ENCODE results near the gene DHH. TPM values are rescaled to one million over a fixed set of nuclear protein-coding genes. Genes with fewer than 3 reads are reported as not detected.

DHH gene
- total RNA-seq, 2 experiments from 2014 or later = 0.14 TPM; not detected in 1

GRCh38 chr12:49084438-49084837 is 10.2 kb downstream of the DHH start:
- intact Hi-C loops (cut with micrococcal nuclease) = no loop called here
- Mint-ChIP-seq H3K27me3 (peaks cover 13% of the 10 kb centered on the region), H3K4me1 (ENCODE audit: low read depth) (peaks cover 15% of the 10 kb centered on the region), H3K4me3 (no peak overlapping the region), H3K9me3 (no peaks in the 10 kb centered on the region), H3K36me3 (ENCODE audit: low read depth) (no peaks in the 10 kb centered on the region), H3K27ac (no peak overlapping the region)
- DNase-seq (no peak), ATAC-seq (no peak)
- CTCF ChIA-PET = interaction anchor here (0.8 to 6.5 kb wide), 11 partner anchors 9 to 263 kb away, joined by 3 to 161 read pairs (median 7); partner anchors contain the start of genes DHH and RHEBL1
- TF ChIP-seq CTCF (IDR thresholded peaks at IDR 0.05) = no peak
- POLR2A ChIA-PET = interaction anchor here (0.8 to 1.4 kb wide), 5 partner anchors 16 to 181 kb away, joined by 3 to 5 read pairs (median 3); partner anchors contain the start of gene TUBA1B

- no peaks in the 10 kb centered on the region for H3K4me1 Mint-ChIP-seq (ENCODE audit: low read depth)
- H3K9me3 Mint-ChIP-seq = no peaks in the 10 kb centered on the region
- ChIA-PET CTCF (interaction anchor here (1.2 to 6.3 kb wide), 7 partner anchors 8 to 92 kb away, joined by 3 to 53 read pairs (median 7); partner anchors contain the start of genes DHH and RHEBL1), POLR2A (interaction anchor here (0.6 to 1.6 kb wide), 2 partner anchors 8 to 51 kb away, joined by 3 to 4 read pairs; partner anchors contain the start of gene TUBA1B)
- H3K27ac Mint-ChIP-seq = no peak overlapping the region
- intact Hi-C loops (cut with micrococcal nuclease) = no loop called here
- H3K4me3 Mint-ChIP-seq = no peak overlapping the region
- no peaks in the 10 kb centered on the region for H3K27me3 Mint-ChIP-seq
- TF ChIP-seq CTCF (IDR thresholded peaks at IDR 0.05) = no peak
- DNase-seq (no peak), ATAC-seq (no peak)
- no peaks in the 10 kb centered on the region for H3K36me3 Mint-ChIP-seq (ENCODE audit: low read depth)
Measured at GRCh38 chr12:49079793-49080192, 14.8 kb downstream of the DHH start.

DNA sequence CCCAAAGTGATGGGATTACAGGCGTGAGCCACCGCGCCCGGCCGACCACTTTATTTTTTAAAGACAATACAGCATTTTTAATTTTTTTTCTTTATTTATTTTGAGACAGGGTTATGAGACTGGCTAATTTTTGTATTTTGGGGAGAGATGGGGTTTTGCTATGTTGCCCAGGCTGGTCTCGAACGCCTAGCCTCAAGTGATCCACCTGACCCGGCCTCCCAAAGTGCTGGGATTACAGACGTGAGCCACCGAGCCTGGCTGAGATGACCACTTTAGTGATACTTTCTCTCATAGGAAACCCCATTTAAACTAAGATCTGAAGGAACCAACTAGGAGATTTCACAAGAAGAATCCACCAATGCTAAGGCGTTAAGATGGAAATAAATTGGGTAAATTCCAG is 23.6 kb downstream of the DHH start:
- intact Hi-C loops (cut with micrococcal nuclease) = no loop called here
- TF ChIP-seq CTCF (IDR thresholded peaks at IDR 0.05) = no peak
- Mint-ChIP-seq H3K4me3 (no peak overlapping the region), H3K36me3 (ENCODE audit: low read depth) (peaks cover 11% of the 10 kb centered on the region), H3K9me3 (no peaks in the 10 kb centered on the region), H3K27me3 (no peaks in the 10 kb centered on the region), H3K4me1 (ENCODE audit: low read depth) (peaks cover 27% of the 10 kb centered on the region), H3K27ac (peak overlapping the region; percentile 62)
- CTCF ChIA-PET = interaction anchor here (1.5 to 4.7 kb wide), 7 partner anchors 7 to 114 kb away, joined by 4 to 40 read pairs (median 13); partner anchors contain the start of gene ARF3
- no peak for DNase-seq
- POLR2A ChIA-PET = interaction anchor here (1.8 to 2.4 kb wide), 3 partner anchors 16 to 59 kb away, joined by 6 to 11 read pairs (median 8); partner anchors contain the start of gene TUBA1B
- no peak for ATAC-seq

DNA sequence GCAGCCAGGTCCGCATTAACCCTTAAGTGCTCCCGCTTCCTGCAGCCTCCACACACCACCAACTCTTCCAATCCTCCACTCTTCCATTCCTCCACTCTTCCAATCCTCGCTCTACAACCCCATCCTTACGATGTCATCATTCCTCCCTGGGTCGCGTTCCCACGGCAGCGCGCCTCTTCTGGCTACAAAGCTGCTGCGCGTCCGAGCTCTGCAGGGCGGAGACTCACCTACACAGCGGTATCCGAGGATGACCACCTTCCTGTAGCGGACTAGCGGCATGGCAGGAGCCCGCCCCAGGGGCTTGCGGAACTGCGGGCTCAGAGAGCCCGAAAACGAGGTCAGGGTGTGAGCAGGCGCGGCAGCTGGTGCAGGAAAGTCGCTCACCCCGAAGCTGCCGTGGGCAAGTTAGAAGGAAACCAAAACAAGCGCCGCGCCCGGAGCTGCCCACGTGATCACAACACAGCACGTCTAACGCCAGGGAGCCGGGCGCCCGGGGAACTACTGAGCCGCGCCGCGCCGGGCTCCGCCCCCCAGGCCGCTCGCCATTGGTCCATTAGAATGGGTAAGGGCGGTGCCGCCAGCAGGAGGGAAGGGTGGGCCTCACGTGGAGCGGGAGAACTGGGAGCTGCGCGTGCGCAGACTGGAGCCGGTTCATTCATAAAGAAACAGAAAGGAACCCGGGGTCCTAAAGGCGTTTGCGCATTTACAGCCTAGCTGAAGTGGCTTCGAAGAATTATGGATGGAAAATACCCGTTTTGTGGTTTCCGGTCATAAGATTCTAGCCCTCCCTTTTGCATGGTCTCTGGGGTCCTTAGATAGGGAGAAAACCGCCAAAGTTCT is 24.9 kb downstream of the DHH start, which contains the start of gene RHEBL1:
TSS of gene RHEBL1 (minus strand) at position 473 of the 840 bp plus-strand sequence. CDS start at position 279, 194 bp downstream.
- no peaks in the 10 kb centered on the region for H3K27me3 Mint-ChIP-seq

More for the DNA sequence above, 24.9 kb downstream of the DHH start, which contains the start of gene RHEBL1:
- intact Hi-C loops (cut with micrococcal nuclease) = no loop called here
- CTCF ChIA-PET = interaction anchor here (0.5 to 2.3 kb wide), 20 partner anchors 11 to 216 kb away, joined by 3 to 22 read pairs (median 4); partner anchors contain the start of genes ARF3, DHH, LMBR1L and TUBA1B
- TF ChIP-seq CTCF (IDR thresholded peaks at IDR 0.05) = no peak
- H3K27ac Mint-ChIP-seq = peak within 1 kb of the TSS; percentile 92
- H3K36me3 Mint-ChIP-seq (ENCODE audit: low read depth) = peaks cover 14% of the 10 kb centered on the region
- POLR2A ChIA-PET = interaction anchor here (0.6 to 1.9 kb wide), 11 partner anchors 11 to 135 kb away, joined by 3 to 13 read pairs (median 5); partner anchors contain the start of genes PRKAG1, TUBA1A and TUBA1B
- ATAC-seq = peak; percentile 100
- no peaks in the 10 kb centered on the region for H3K9me3 Mint-ChIP-seq
- peaks cover 27% of the 10 kb centered on the region for H3K4me1 Mint-ChIP-seq (ENCODE audit: low read depth)
- DNase-seq = peak; percentile 100
- H3K4me3 Mint-ChIP-seq = peak within 1 kb of the TSS; percentile 98

Data from activated CD8-positive, alpha-beta T cell treated with anti-CD3 and anti-CD28 coated beads for 36 hours (primary cell).